Activated naive CD4-positive, alpha-beta T cell treated with anti-CD3 and anti-CD28 coated beads, Interleukin-2, amount 50 U/mL, for 72 hours (primary cell): ENCODE results near the gene NBPF1. TPM values are rescaled to one million over a fixed set of nuclear protein-coding genes. Genes with fewer than 3 reads are reported as not detected.
"Not testable (repeated sequence)": the region's sequence is repeated elsewhere in the genome, so short reads cannot be mapped to it uniquely, and the experiment has no call there.

ENCODE experiments used
- ATAC-seq, 2 donors: fragments of 150-1000 bp; cut with Tn5 transposase; 2 replicates each; pipeline ENCODE4 v1.10.0; 2021; ENCODE audit warnings: mild to moderate bottlenecking in 2 of 2, moderate library complexity in 2 of 2
- DNase-seq, 2 donors: peaks; one replicate each; pipeline ENCODE4 v3.0.0; 2021 to 2022; ENCODE audit warnings: low spot score in 2 of 2
- H3K27ac Mint-ChIP-seq, 2 donors: one replicate each; pipeline ENCODE4 v1.8.0; 2022; ENCODE audit warnings: mild to moderate bottlenecking in 2 of 2, mixed read lengths in 2 of 2
- H3K36me3 Mint-ChIP-seq, 2 donors: one replicate each; pipeline ENCODE4 v1.8.0; 2022; ENCODE audit warnings: mixed read lengths in 2 of 2
- H3K9me3 Mint-ChIP-seq, 2 donors: one replicate each; pipeline ENCODE4 v1.8.0; 2022; ENCODE audit warnings: mixed read lengths in 2 of 2
- total RNA-seq, 2 donors: library from RNA; stranded (reverse); gene quantifications; one replicate each; pipeline ENCODE4 v1.2.3, GENCODE V29; 2022

The NBPF1 gene
- total RNA-seq, 2 donors from 2014 or later: 6.2 to 6.5 TPM

DNA sequence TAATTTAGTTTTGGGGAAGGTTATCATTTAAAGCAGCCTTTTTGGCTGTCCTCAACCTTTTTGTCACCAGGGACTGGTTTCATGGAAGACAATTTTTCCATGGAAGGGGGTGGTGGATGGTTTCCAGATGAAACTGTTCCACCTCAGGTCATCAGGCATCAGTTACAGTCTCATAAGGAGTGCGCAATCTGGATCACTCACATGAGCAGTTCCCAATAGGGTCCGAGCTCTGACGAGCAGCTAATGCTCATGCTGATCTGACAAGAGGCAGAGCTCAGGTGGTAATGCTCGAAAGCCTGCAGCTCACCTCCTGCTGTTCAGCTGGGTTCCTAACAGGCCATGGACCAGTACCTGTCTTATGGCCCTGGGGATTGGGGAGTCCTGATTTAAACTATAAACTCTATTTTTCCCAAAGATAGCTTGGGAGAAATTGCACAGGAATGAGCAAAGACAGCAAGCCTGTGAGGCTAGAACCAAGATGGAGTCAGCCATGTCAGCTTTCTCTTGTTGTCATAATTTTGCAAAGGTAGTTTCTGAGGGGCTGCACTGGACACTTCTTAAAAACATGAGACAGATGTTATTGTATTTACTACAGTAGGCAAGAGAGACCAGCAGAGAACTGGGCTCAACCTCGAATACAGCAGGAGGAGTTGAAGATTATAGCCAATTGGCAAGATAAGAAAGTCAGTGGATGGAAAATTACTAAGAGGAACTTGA lies 96.5 kb downstream of the NBPF1 start:
- H3K27ac Mint-ChIP-seq, DNase-seq, ATAC-seq, H3K36me3 Mint-ChIP-seq, H3K9me3 Mint-ChIP-seq: not testable (repeated sequence)

DNA sequence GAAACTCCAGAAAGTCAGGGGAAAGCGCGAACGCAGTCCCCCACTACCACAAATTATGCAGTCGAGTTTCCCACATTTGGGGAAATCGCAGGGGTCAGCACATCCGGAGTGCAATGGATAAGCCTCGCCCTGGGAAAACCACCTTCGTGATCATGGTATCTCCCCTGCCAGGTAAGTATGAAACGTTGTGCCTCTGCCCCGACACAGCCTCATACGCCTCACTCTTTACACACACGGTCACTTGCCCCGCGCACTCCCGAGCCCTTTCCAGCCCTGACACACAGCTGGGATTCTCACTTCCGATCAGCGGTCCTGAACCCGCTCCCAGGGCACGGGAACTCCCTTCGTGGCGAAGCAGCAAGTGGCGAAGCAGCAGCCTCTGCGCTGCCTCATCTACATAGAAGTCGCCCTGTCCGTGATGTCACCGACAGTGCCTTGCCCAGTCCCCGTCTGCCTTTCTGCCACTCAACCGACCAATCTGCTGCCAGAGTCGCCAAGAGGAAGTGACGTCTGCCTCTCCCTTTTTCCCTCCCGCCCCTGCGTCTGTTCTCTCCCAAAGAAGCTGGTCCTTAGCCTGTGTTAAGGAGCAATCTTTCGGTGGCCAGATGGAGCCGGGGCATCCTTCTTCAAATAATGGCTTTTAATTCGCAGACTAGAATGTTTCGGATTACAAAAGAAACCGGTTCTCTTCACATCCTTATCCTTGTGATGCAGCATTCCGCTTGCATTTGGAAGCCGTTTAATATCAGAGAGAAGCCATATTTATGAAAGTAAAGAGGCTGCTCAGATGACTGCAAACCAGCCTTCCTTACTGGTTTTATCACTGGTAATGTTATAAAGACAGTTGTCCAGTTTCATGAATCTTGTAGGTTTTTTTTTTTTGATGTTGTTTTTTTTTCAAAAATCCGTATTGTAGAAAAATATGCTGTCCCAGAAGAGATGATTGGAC lies 99.0 kb downstream of the NBPF1 start, which contains the start of gene RNU1-1:
Gene RNU1-1 (minus strand): TSS at position 179 of the 949 bp plus-strand sequence.
- H3K27ac Mint-ChIP-seq, H3K36me3 Mint-ChIP-seq, H3K9me3 Mint-ChIP-seq: not testable (repeated sequence)
- peak; percentile 56 to 69 for ATAC-seq
- DNase-seq: peak; percentile 72 to 91

GRCh38 chr1:16513412-16514106 lies 99.8 kb downstream of the NBPF1 start:
- not testable (repeated sequence) for H3K36me3 Mint-ChIP-seq

GRCh38 chr1:16512624-16513411 lies 100.5 kb downstream of the NBPF1 start:
- DNase-seq (peak in 1 of 2 donors; percentile 20), ATAC-seq (peak in 1 of 2 donors; percentile 25)
- not testable (repeated sequence) for H3K9me3 Mint-ChIP-seq, H3K27ac Mint-ChIP-seq, H3K36me3 Mint-ChIP-seq

More at GRCh38 chr1:16513412-16514106, 99.8 kb downstream of the NBPF1 start:
- DNase-seq (peak; percentile 72 to 84), ATAC-seq (peak; percentile 98 to 99)
- not testable (repeated sequence) for H3K9me3 Mint-ChIP-seq, H3K27ac Mint-ChIP-seq

Other genes with a start within 250 kb of the NBPF1 start
- gene SZRD1, start 246.3 kb downstream of the NBPF1 start, total RNA-seq: 100 to 1,000 TPM; 151 to 170 TPM
- not detected for gene SPATA21, start 176.1 kb downstream of the NBPF1 start, total RNA-seq
- gene NECAP2, start 172.8 kb downstream of the NBPF1 start, total RNA-seq: 10 to 100 TPM; 58.8 to 69.5 TPM
- 1,000 to 10,000 TPM; 1,082 to 1,722 TPM for gene RNU1-1, start 99.3 kb downstream of the NBPF1 start, total RNA-seq
- 1,000 to 10,000 TPM; 1,082 to 1,722 TPM for gene RNU1-3, start 53.4 kb upstream of the NBPF1 start, total RNA-seq
- gene RNU1-4, start 127.0 kb upstream of the NBPF1 start, total RNA-seq: 1,000 to 10,000 TPM; 1,082 to 1,722 TPM